Bronchial epithelial cell (primary cell): Measurements from ENCODE around the gene LHX6. TPM values are rescaled to one million over a fixed set of nuclear protein-coding genes. Genes with fewer than 3 reads are reported as not detected.
A peak's percentile ranks its signal among the peaks of the same experiment; 100 is the strongest.

Experiments used
- DNase-seq: peaks from one replicate; pipeline ENCODE4 v3.0.0-alpha.2; 2010; ENCODE audit warnings: low read depth
- FAIRE-seq: peaks from 2 replicates; lab custom pipeline; 2011; peaks lifted over from hg19 to GRCh38; lab: Jason Lieb, UNC
- H3K27me3 ChIP-seq: 2 replicates; pipeline ENCODE4 v1.5.1; 2011; ENCODE audit warnings: low read length; ENCODE audit not compliant: control insufficient read depth, insufficient read depth
- H3K36me3 ChIP-seq: 2 replicates; pipeline ENCODE4 v1.5.1; 2011; ENCODE audit warnings: low read length; ENCODE audit not compliant: control insufficient read depth, insufficient read depth
- H3K4me3 ChIP-seq: 2 replicates; pipeline ENCODE4 v1.5.1; 2011; ENCODE audit warnings: mild to moderate bottlenecking, low read depth, low read length, control low read depth
- total RNA-seq: library from RNA; depleted of rRNA; stranded (reverse); fragments of >200 nt; gene quantifications from 2 replicates; pipeline ENCODE4 v1.2.1, GENCODE V29; 2014
- TF ChIP-seq, protein P1 (sequence below): IDR thresholded peaks from 2 replicates; pipeline ENCODE4 v1.5.1; 2011; ENCODE audit warnings: mild to moderate bottlenecking, moderate library complexity, low read length, control low read depth, inconsistent platforms; ENCODE audit not compliant: insufficient read depth, severe bottlenecking

LHX6 gene
- total RNA-seq, 1 donor from 2014 or later: 0.26 TPM

DNA sequence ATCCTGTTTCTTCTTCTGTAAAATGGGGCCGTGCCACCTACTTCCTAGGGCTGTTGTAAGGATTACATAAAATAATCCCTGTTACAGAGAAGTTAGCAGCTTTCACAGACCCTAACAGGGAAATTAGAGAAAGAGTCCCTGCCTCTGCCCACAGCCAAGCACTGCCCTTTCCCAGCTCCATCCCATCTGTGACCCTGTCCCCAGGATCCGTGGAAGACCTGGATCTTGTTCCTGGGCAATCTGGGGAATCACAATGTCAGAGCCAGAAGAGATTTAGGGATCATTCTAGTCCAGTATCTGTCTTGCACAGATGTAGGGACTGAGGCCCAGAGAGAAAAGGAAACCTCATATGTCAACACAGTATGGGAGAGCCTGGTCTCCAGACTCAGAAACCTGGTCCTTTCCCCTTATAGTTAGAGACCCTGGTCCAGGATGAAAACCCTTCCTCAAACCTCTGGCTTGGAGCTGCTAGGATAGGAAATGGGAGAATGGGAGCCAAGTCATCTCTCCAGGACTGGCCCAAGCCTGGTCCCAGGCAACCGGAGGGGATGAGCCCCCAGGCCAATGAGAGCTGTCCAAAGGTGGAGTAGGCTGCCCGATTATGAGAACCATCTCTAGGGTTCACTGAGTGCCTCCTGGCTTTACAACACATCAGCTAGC, 12.5 kb downstream of the LHX6 start:
- DNase-seq: no peak
- Histone ChIP-seq H3K27me3 (peaks cover 55% of the 10 kb centered on the region), H3K4me3 (no peak overlapping the region), H3K36me3 (no peaks in the 10 kb centered on the region)
- peak; percentile 60 for FAIRE-seq
- TF ChIP-seq, protein P1, sequence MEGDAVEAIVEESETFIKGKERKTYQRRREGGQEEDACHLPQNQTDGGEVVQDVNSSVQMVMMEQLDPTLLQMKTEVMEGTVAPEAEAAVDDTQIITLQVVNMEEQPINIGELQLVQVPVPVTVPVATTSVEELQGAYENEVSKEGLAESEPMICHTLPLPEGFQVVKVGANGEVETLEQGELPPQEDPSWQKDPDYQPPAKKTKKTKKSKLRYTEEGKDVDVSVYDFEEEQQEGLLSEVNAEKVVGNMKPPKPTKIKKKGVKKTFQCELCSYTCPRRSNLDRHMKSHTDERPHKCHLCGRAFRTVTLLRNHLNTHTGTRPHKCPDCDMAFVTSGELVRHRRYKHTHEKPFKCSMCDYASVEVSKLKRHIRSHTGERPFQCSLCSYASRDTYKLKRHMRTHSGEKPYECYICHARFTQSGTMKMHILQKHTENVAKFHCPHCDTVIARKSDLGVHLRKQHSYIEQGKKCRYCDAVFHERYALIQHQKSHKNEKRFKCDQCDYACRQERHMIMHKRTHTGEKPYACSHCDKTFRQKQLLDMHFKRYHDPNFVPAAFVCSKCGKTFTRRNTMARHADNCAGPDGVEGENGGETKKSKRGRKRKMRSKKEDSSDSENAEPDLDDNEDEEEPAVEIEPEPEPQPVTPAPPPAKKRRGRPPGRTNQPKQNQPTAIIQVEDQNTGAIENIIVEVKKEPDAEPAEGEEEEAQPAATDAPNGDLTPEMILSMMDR: no peak

DNA sequence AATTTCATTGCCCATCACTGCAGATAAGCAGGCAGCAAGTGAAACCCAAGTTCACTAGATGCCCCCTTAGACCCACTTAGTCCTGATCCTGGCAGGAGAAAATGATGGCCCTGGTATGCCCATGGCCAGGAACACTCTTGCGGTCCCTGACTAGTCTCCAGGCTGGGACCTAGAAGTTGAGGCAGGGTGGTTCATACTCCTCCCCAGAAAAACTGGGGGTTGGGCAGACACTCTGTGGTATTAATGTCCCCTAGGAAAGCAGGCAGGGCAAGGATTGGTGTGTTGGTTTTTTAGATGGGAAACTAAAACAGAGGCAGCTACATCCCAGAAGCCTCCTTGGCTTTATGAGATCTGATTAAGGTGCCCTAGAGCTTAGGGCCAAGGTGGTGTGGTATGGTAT, 13.1 kb downstream of the LHX6 start:
- H3K36me3 ChIP-seq: no peaks in the 10 kb centered on the region
- TF ChIP-seq, protein P1: no peak
- H3K4me3 ChIP-seq: no peak overlapping the region
- no peak for FAIRE-seq
- H3K27me3 ChIP-seq: peaks cover 50% of the 10 kb centered on the region
- no peak for DNase-seq

DNA sequence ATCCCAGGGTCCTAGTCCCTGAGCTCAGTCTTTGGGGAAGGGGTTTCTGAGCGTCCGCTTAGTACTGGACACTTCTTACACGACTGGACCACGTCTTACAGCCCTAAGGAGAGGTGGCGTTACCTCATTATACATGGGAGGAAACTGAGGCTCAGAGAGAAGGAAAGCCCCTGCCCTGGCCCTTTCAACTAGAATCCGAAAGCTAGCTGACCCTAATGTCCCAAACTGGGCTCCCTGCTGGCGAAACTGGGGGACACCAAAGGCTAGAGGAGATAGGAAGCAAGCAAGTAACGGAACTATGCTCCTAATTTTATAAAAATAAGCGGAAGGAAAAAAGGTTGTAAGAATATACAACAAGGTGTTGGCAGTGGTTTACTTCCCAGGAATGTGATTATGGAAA, 14.2 kb downstream of the LHX6 start:
- TF ChIP-seq, protein P1: no peak
- H3K4me3 ChIP-seq: peak overlapping the region; percentile 42
- DNase-seq (no peak), FAIRE-seq (no peak)
- H3K36me3 ChIP-seq: no peaks in the 10 kb centered on the region
- peaks cover 38% of the 10 kb centered on the region for H3K27me3 ChIP-seq

DNA sequence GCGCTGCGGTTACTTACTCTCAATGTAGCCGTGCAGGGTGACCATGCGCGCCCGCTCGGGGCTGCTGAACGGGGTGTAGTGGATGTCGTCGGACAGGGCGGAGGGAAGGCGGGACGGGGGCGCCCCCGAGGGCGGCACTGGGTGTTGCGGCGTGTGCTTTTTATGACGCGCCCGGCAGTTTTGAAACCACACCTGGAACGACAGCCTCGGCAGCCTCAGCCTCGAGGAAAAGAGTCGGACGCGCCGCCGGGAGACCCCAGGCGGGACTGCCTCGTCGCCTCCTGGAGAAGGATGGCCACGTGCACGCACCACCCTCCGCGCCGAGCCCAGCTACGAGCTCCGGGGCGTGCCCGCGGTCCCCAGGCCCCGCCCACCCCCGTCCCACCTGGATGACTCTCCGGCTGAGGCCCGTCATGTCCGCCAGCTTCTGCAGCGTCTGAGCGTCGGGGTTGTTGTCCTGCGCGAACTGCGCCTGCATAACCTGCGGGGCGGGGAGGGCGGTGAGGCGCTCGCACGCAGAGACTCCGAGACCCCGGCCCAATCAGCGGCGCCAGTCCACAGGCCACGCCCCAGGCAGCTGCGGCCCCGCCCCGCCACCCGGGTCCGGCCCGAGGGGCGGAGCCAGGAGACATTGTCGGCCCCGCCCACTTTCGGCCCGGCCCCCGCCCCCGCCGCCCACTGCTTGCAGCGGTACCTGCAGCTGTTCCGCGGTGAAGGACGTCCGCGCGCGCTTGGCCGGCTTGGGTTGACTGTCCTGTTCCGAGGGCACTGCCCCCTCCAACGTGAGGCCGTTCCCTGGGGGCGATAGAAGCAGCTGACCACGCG, 15.0 kb downstream of the LHX6 start:
- FAIRE-seq: no peak
- TF ChIP-seq, protein P1: no peak
- peak; percentile 67 for DNase-seq

DNA sequence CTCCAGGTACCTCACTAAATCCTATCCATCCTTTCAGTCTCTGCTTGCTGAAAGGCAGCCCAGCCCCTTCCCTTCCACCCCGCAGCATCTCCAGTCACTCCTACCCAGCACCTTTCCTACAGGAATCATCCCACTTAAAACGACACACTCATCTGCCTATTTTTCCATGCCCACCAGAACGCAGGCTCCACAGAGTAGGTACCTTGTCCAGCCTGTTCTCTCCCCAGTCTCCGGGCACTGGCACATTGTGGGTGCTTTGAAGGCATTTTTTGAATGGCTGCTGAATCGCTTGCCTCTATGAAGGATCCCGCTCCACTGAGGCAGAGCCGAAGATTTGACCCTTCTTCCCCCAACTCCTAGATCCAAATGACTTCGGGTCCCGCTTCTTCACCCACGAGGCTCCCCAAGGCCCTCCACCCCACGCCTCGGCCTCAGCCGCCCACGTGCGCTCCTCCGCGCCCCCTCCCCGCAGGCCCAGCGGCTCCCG, 15.6 kb downstream of the LHX6 start:
- Histone ChIP-seq H3K36me3 (no peaks in the 10 kb centered on the region), H3K4me3 (peak overlapping the region; percentile 42), H3K27me3 (peaks cover 24% of the 10 kb centered on the region)
- TF ChIP-seq, protein P1: no peak
- DNase-seq (no peak), FAIRE-seq (no peak)

More for the DNA sequence above, 15.0 kb downstream of the LHX6 start:
- Histone ChIP-seq H3K36me3 (no peaks in the 10 kb centered on the region), H3K27me3 (peaks cover 31% of the 10 kb centered on the region), H3K4me3 (peak overlapping the region; percentile 42)
